IMR-90 (cell line): Measurements from ENCODE around the gene CLPTM1L. TPM values are rescaled to one million over a fixed set of nuclear protein-coding genes. Genes with fewer than 3 reads are reported as not detected.

Experiments used
- ATAC-seq: fragments of 200-7000 bp; cut with Tn5 transposase; 2 replicates; pipeline ENCODE4 v1.9.1; 2020; ENCODE audit warnings: low read depth, mild to moderate bottlenecking, moderate library complexity
- BruUV-seq: library from RNA; stranded (reverse); fragments of 400-500 nt; replicated peaks from 2 replicates; lab custom pipeline; 2021; lab: Mats Ljungman, UMichigan
- CTCF ChIA-PET: fragments of 300-600 bp; formaldehyde crosslinking; extraction: SDS; loops from one replicate; lab custom pipeline; 2021; ENCODE audit warnings: antibody characterized with exemption; lab: Yijun Ruan, JAX
- POLR2A ChIA-PET: fragments of 300-600 bp; sonication (Branson Sonifier 250); formaldehyde crosslinking; loops from one replicate; lab custom pipeline; 2022; ENCODE audit warnings: antibody characterized with exemption; ENCODE audit not compliant: unreplicated experiment; lab: Charles Lee
- DNase-seq: peaks from one replicate; pipeline ENCODE4 v3.0.0; 2013
- H2AFZ ChIP-seq: replicated peaks from 2 replicates; pipeline ENCODE3; 2013; ENCODE audit warnings: low read length, mild to moderate bottlenecking; ENCODE audit not compliant: poor library complexity
- H2AK5ac ChIP-seq: 2 replicates; pipeline ENCODE4 v1.6.1; 2013; ENCODE audit warnings: low read depth, low read length, inconsistent platforms
- H2AK9ac ChIP-seq: replicated peaks from 2 replicates; pipeline ENCODE3; 2013; ENCODE audit warnings: mild to moderate bottlenecking, low read depth, low read length, moderate library complexity; ENCODE audit not compliant: poor library complexity
- H2BK120ac ChIP-seq: 2 replicates; pipeline ENCODE4 v1.6.1; 2013; ENCODE audit warnings: low read depth, low read length, inconsistent platforms
- H2BK15ac ChIP-seq: 3 replicates; pipeline ENCODE4 v1.6.1; 2013; ENCODE audit warnings: low read depth, low read length, inconsistent platforms
- H2BK20ac ChIP-seq: 2 replicates; pipeline ENCODE4 v1.6.1; 2013; ENCODE audit warnings: low read depth, mild to moderate bottlenecking, inconsistent platforms, low read length, moderate library complexity
- H2BK5ac ChIP-seq: 2 replicates; pipeline ENCODE4 v1.6.1; 2013; ENCODE audit warnings: mild to moderate bottlenecking, low read depth, low read length, inconsistent platforms; ENCODE audit not compliant: poor library complexity, severe bottlenecking
- H3K14ac ChIP-seq: replicated peaks from 2 replicates; pipeline ENCODE4 v1.6.1; 2013; ENCODE audit warnings: low read depth, low read length, inconsistent platforms
- H3K18ac ChIP-seq: 2 replicates; pipeline ENCODE4 v1.6.1; 2013; ENCODE audit warnings: low read depth, low read length, control low read depth
- H3K23ac ChIP-seq: 2 replicates; pipeline ENCODE4 v1.6.1; 2013; ENCODE audit warnings: low read depth, low read length, inconsistent platforms
- H3K27ac ChIP-seq: 2 replicates; pipeline ENCODE4 v1.5.1; 2013; ENCODE audit warnings: mild to moderate bottlenecking, control low read depth, low read length; ENCODE audit not compliant: insufficient read depth
- H3K27me3 ChIP-seq: 2 replicates; pipeline ENCODE4 v1.6.1; 2013; ENCODE audit warnings: low read length; ENCODE audit not compliant: control insufficient read depth, insufficient read depth
- H3K36me3 ChIP-seq: 2 replicates; pipeline ENCODE4 v1.6.1; 2013; ENCODE audit warnings: low read length, mixed read lengths; ENCODE audit not compliant: control insufficient read depth, insufficient read depth
- H3K4ac ChIP-seq: 2 replicates; pipeline ENCODE4 v1.6.1; 2013; ENCODE audit warnings: low read depth, low read length, inconsistent platforms
- H3K4me1 ChIP-seq: 2 replicates; pipeline ENCODE4 v1.6.1; 2013; ENCODE audit warnings: low read length, mixed read lengths; ENCODE audit not compliant: control insufficient read depth, insufficient read depth
- H3K4me2 ChIP-seq: 2 replicates; pipeline ENCODE4 v1.6.1; 2013; ENCODE audit warnings: low read depth, mild to moderate bottlenecking, control low read depth, low read length, moderate library complexity
- H3K4me3 ChIP-seq: 2 replicates; pipeline ENCODE4 v1.5.1; 2013; ENCODE audit warnings: low read depth, mild to moderate bottlenecking, control low read depth, low read length, moderate library complexity; ENCODE audit not compliant: insufficient read depth
- H3K56ac ChIP-seq: 2 replicates; pipeline ENCODE4 v1.6.1; 2013; ENCODE audit warnings: low read length, inconsistent platforms; ENCODE audit not compliant: insufficient read depth; ENCODE audit errors: extremely low read depth
- H3K79me1 ChIP-seq, 2 experiments: 2 replicates each; pipeline ENCODE4 v1.6.1; 2013; ENCODE audit warnings: low read length in 2 of 2, inconsistent platforms in 1 of 2, low read depth in 1 of 2
- H3K9ac ChIP-seq: 2 replicates; pipeline ENCODE4 v1.6.1; 2013; ENCODE audit warnings: low read depth, low read length, control low read depth
- H3K9me1 ChIP-seq: 2 replicates; pipeline ENCODE4 v1.6.1; 2013; ENCODE audit warnings: low read length, inconsistent platforms; ENCODE audit not compliant: insufficient read depth
- H3K9me3 ChIP-seq: 2 replicates; pipeline ENCODE4 v1.6.1; 2013; ENCODE audit warnings: low read length; ENCODE audit not compliant: control insufficient read depth, insufficient read depth
- H4K20me1 ChIP-seq: 2 replicates; pipeline ENCODE4 v1.6.1; 2013; ENCODE audit warnings: low read length, inconsistent platforms; ENCODE audit not compliant: insufficient read depth
- H4K5ac ChIP-seq: 2 replicates; pipeline ENCODE4 v1.6.1; 2013; ENCODE audit warnings: mild to moderate bottlenecking, low read depth, low read length, control low read depth
- H4K8ac ChIP-seq, 2 experiments: 2 replicates each; pipeline ENCODE4 v1.6.1; 2013; ENCODE audit warnings: low read depth in 2 of 2, low read length in 2 of 2, control low read depth in 1 of 2, inconsistent platforms in 1 of 2
- H4K91ac ChIP-seq: 2 replicates; pipeline ENCODE4 v1.6.1; 2013; ENCODE audit warnings: low read depth, low read length, inconsistent platforms; ENCODE audit not compliant: insufficient read depth
- BHLHE40 ChIP-seq: fragments of 150-350 bp; IDR thresholded peaks from 2 replicates; pipeline ENCODE4 v1.6.1; 2016; ENCODE audit warnings: mild to moderate bottlenecking, low read depth, low read length
- CEBPB ChIP-seq: IDR thresholded peaks from 2 replicates; pipeline ENCODE4 v1.6.1; 2012; ENCODE audit warnings: low read depth, low read length, improper control_type of control experiment
- CHD1 ChIP-seq: IDR thresholded peaks from 2 replicates; pipeline ENCODE4 v1.6.1; 2012; ENCODE audit warnings: low read depth, low read length, improper control_type of control experiment
- CTCF ChIP-seq: conservative IDR thresholded peaks from 2 replicates; pipeline ENCODE4 v1.5.1; 2012; ENCODE audit warnings: mild to moderate bottlenecking, low read depth, low read length, improper control_type of control experiment
- ELK1 ChIP-seq: fragments of 150-350 bp; IDR thresholded peaks from 2 replicates; pipeline ENCODE4 v1.6.1; 2016; ENCODE audit warnings: low read depth, mild to moderate bottlenecking, low read length, moderate library complexity, borderline replicate concordance
- FOS ChIP-seq: fragments of 150-350 bp; IDR thresholded peaks from 2 replicates; pipeline ENCODE4 v1.6.1; 2016; ENCODE audit warnings: low read depth, low read length
- MAFK ChIP-seq: IDR thresholded peaks from 2 replicates; pipeline ENCODE4 v1.6.1; 2012; ENCODE audit warnings: low read depth, low read length, improper control_type of control experiment
- MAZ ChIP-seq: IDR thresholded peaks from 2 replicates; pipeline ENCODE4 v1.6.1; 2012; ENCODE audit warnings: low read depth, mild to moderate bottlenecking, low read length, improper control_type of control experiment, moderate library complexity, borderline replicate concordance
- MXI1 ChIP-seq: IDR thresholded peaks from 2 replicates; pipeline ENCODE4 v1.6.1; 2012; ENCODE audit warnings: low read depth, mild to moderate bottlenecking, low read length, moderate library complexity, borderline replicate concordance
- NFE2L2 ChIP-seq: fragments of 150-350 bp; IDR thresholded peaks from 2 replicates; pipeline ENCODE4 v1.6.1; 2016; ENCODE audit warnings: low read depth, mild to moderate bottlenecking, low read length
- POLR2A ChIP-seq: IDR thresholded peaks from 2 replicates; pipeline ENCODE4 v1.6.1; 2012; ENCODE audit warnings: mild to moderate bottlenecking, low read depth, low read length
- RAD21 ChIP-seq: IDR thresholded peaks from 2 replicates; pipeline ENCODE4 v1.6.1; 2012; ENCODE audit warnings: low read length, improper control_type of control experiment
- RCOR1 ChIP-seq: IDR thresholded peaks from 2 replicates; pipeline ENCODE4 v1.6.1; 2012; ENCODE audit warnings: mild to moderate bottlenecking, low read length, improper control_type of control experiment; ENCODE audit not compliant: insufficient replicate concordance
- RFX5 ChIP-seq: IDR thresholded peaks from 2 replicates; pipeline ENCODE4 v1.8.0; 2012; ENCODE audit warnings: low read depth, mild to moderate bottlenecking, low read length, moderate library complexity
- SMC3 ChIP-seq: fragments of 150-350 bp; IDR thresholded peaks from 2 replicates; pipeline ENCODE4 v1.6.1; 2016; ENCODE audit warnings: low read depth, mild to moderate bottlenecking, antibody characterized with exemption, low read length, moderate library complexity
- USF2 ChIP-seq: fragments of 150-350 bp; IDR thresholded peaks from 2 replicates; pipeline ENCODE4 v1.6.1; 2017; ENCODE audit warnings: mild to moderate bottlenecking, antibody characterized with exemption, low read length, low read depth
- WGBS, 2 experiments: methylation state at CpG; one replicate each; pipeline versions ENCODE4 v1.1.5 to v1.1.7; 2013; ENCODE audit warnings: missing lambda C conversion rate in 2 of 2; ENCODE audit not compliant: insufficient read length in 1 of 2; ENCODE audit errors: extremely low coverage in 2 of 2; 5-methylcytosine and 5-hydroxymethylcytosine counted together
- dilution Hi-C: fragments of 300-500 bp; cut with HindIII; formaldehyde crosslinking; loops from one replicate; pipeline ENCODE4 v1.14.3; 2018; ENCODE audit warnings: low sequenced_read_pairs; ENCODE audit not compliant: unreplicated experiment
- in situ Hi-C: fragments of 300-500 bp; cut with MboI; formaldehyde crosslinking; loops from 3 replicates; pipeline ENCODE4 v1.14.3; 2019; ENCODE audit warnings: low sequenced_read_pairs, inconsistent platforms, mixed read lengths
- intact Hi-C: fragments of 100-400 bp; cut with micrococcal nuclease; formaldehyde crosslinking; loops from 2 replicates; pipeline ENCODE4 v1.10.0; 2022
- polyA plus RNA-seq, 3 experiments: library from polyadenylated mRNA; depleted of rRNA; stranded (reverse); fragments of >200 nt; gene quantifications; 2 replicates each; pipeline ENCODE4 v1.2.3, GENCODE V29; 2012; ENCODE audit warnings: low replicate concordance in 1 of 3
- total RNA-seq: library from RNA; depleted of rRNA; stranded (reverse); fragments of >200 nt; gene quantifications from 2 replicates; pipeline ENCODE4 v1.2.3, GENCODE V29; 2012

The CLPTM1L gene
- total and polyA plus RNA-seq, 2 of the 4 experiments (the other 2 are of a cell fraction): 114 to 137 TPM

GRCh38 chr5:1270426-1270825 lies 74.5 kb downstream of the CLPTM1L start:
- Histone ChIP-seq H3K56ac (no peak overlapping the region), H3K4me3 (no peak overlapping the region), H2AK5ac (no peak overlapping the region), H3K4ac (no peak overlapping the region), H3K18ac (no peak overlapping the region), H2AFZ (no peak overlapping the region), H3K36me3 (no peaks in the 10 kb centered on the region), H2BK15ac (no peak overlapping the region), H3K79me1 (no peaks in the 10 kb centered on the region), H3K27ac (no peak overlapping the region), H4K5ac (no peak overlapping the region), H4K91ac (no peak overlapping the region), H3K9me3 (peaks cover 27% of the 10 kb centered on the region), H2AK9ac (no peak overlapping the region), H3K14ac (no peak overlapping the region), H3K9ac (no peak overlapping the region), H4K8ac (no peak overlapping the region), H2BK20ac (no peak overlapping the region), H3K4me2 (no peak overlapping the region), H3K27me3 (no peaks in the 10 kb centered on the region), H4K20me1 (no peaks in the 10 kb centered on the region), H3K4me1 (no peaks in the 10 kb centered on the region), H2BK120ac (no peak overlapping the region), H3K9me1 (no peaks in the 10 kb centered on the region), H3K23ac (no peak overlapping the region), H2BK5ac (no peak overlapping the region)
- TF ChIP-seq USF2: no peak
- no peak for TF ChIP-seq CTCF
- TF ChIP-seq RFX5: no peak
- TF ChIP-seq SMC3: no peak
- TF ChIP-seq FOS: no peak
- no peak for TF ChIP-seq MAFK
- no peak for TF ChIP-seq NFE2L2
- TF ChIP-seq MAZ: no peak
- TF ChIP-seq BHLHE40: no peak
- no peak for TF ChIP-seq CHD1
- no peak for TF ChIP-seq RCOR1
- no peak for TF ChIP-seq MXI1
- no peak for TF ChIP-seq POLR2A
- no peak for TF ChIP-seq CEBPB
- TF ChIP-seq ELK1: no peak
- no peak for TF ChIP-seq RAD21
- dilution Hi-C loops (no loop called here), intact Hi-C loops (no loop called here), in situ Hi-C loops (no loop called here)
- CTCF ChIA-PET: no interaction called here
- WGBS, 2 experiments: 95% methylated on average over 10 of the region's 22 CpGs; no CpG with 5 or more reads in 1 of the 2 experiments
- BruUV-seq: no TSS peak
- POLR2A ChIA-PET: no interaction called here
- ATAC-seq (no peak), DNase-seq (no peak)
